ENCODE measurements around the gene FOXP1. TPM values are rescaled to one million over a fixed set of nuclear protein-coding genes. Genes with fewer than 3 reads are reported as not detected.
A peak's percentile ranks its signal among the peaks of the same experiment; 100 is the strongest.

The FOXP1 gene
- total and polyA plus RNA-seq, 2 of the 13 experiments (the other 11 are each of a cell fraction or from before 2014, with no cell fraction given) = 40.4 to 59.0 TPM

DNA sequence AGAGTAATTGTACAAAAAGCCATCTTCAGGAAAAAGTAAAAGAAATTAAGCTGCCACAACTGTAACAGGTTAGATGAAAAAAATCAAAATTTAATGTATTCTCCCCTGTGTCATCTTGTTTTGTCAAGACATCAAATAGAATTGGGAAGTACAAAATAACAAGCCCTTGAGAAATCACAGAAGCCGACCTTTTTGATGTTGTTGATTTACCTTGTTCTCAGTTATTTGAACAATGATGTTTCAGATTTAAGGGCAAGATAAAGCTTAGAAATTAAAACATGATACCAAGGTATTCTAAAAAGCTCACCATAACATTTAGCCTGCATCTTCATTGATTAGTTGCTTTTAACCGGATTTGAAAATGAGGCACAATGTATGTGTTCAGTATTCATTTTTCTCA, 523.0 kb downstream of the FOXP1 start (continued):
- TF ChIP-seq, protein P1, sequence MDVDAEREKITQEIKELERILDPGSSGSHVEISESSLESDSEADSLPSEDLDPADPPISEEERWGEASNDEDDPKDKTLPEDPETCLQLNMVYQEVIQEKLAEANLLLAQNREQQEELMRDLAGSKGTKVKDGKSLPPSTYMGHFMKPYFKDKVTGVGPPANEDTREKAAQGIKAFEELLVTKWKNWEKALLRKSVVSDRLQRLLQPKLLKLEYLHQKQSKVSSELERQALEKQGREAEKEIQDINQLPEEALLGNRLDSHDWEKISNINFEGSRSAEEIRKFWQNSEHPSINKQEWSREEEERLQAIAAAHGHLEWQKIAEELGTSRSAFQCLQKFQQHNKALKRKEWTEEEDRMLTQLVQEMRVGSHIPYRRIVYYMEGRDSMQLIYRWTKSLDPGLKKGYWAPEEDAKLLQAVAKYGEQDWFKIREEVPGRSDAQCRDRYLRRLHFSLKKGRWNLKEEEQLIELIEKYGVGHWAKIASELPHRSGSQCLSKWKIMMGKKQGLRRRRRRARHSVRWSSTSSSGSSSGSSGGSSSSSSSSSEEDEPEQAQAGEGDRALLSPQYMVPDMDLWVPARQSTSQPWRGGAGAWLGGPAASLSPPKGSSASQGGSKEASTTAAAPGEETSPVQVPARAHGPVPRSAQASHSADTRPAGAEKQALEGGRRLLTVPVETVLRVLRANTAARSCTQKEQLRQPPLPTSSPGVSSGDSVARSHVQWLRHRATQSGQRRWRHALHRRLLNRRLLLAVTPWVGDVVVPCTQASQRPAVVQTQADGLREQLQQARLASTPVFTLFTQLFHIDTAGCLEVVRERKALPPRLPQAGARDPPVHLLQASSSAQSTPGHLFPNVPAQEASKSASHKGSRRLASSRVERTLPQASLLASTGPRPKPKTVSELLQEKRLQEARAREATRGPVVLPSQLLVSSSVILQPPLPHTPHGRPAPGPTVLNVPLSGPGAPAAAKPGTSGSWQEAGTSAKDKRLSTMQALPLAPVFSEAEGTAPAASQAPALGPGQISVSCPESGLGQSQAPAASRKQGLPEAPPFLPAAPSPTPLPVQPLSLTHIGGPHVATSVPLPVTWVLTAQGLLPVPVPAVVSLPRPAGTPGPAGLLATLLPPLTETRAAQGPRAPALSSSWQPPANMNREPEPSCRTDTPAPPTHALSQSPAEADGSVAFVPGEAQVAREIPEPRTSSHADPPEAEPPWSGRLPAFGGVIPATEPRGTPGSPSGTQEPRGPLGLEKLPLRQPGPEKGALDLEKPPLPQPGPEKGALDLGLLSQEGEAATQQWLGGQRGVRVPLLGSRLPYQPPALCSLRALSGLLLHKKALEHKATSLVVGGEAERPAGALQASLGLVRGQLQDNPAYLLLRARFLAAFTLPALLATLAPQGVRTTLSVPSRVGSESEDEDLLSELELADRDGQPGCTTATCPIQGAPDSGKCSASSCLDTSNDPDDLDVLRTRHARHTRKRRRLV (CRISPR knock-in tag; IDR thresholded peaks at IDR 0.05) = no peak
- TF ChIP-seq, protein P2, sequence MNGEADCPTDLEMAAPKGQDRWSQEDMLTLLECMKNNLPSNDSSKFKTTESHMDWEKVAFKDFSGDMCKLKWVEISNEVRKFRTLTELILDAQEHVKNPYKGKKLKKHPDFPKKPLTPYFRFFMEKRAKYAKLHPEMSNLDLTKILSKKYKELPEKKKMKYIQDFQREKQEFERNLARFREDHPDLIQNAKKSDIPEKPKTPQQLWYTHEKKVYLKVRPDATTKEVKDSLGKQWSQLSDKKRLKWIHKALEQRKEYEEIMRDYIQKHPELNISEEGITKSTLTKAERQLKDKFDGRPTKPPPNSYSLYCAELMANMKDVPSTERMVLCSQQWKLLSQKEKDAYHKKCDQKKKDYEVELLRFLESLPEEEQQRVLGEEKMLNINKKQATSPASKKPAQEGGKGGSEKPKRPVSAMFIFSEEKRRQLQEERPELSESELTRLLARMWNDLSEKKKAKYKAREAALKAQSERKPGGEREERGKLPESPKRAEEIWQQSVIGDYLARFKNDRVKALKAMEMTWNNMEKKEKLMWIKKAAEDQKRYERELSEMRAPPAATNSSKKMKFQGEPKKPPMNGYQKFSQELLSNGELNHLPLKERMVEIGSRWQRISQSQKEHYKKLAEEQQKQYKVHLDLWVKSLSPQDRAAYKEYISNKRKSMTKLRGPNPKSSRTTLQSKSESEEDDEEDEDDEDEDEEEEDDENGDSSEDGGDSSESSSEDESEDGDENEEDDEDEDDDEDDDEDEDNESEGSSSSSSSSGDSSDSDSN (CRISPR knock-in tag; IDR thresholded peaks at IDR 0.05) = no peak
- TF ChIP-seq, protein P3, sequence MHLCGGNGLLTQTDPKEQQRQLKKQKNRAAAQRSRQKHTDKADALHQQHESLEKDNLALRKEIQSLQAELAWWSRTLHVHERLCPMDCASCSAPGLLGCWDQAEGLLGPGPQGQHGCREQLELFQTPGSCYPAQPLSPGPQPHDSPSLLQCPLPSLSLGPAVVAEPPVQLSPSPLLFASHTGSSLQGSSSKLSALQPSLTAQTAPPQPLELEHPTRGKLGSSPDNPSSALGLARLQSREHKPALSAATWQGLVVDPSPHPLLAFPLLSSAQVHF (CRISPR knock-in tag; IDR thresholded peaks at IDR 0.05) = no peak
- TF ChIP-seq HOXA3 (CRISPR knock-in tag; IDR thresholded peaks at IDR 0.05) = no peak
- no peak for TF ChIP-seq MEIS1 (CRISPR knock-in tag; IDR thresholded peaks at IDR 0.05; ENCODE audit: borderline replicate concordance)
- TF ChIP-seq STAG1 (CRISPR knock-in tag; IDR thresholded peaks at IDR 0.05) = no peak
- TF ChIP-seq, protein P4, sequence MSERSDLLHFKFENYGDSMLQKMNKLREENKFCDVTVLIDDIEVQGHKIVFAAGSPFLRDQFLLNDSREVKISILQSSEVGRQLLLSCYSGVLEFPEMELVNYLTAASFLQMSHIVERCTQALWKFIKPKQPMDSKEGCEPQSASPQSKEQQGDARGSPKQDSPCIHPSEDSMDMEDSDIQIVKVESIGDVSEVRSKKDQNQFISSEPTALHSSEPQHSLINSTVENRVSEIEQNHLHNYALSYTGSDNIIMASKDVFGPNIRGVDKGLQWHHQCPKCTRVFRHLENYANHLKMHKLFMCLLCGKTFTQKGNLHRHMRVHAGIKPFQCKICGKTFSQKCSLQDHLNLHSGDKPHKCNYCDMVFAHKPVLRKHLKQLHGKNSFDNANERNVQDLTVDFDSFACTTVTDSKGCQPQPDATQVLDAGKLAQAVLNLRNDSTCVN (CRISPR knock-in tag; IDR thresholded peaks at IDR 0.05; ENCODE audit: borderline replicate concordance) = no peak
- TF ChIP-seq ZNF496 (CRISPR knock-in tag; IDR thresholded peaks at IDR 0.05; ENCODE audit: insufficient replicate concordance) = no peak
- TF ChIP-seq ZNF614 (CRISPR knock-in tag; IDR thresholded peaks at IDR 0.05; ENCODE audit: borderline replicate concordance) = no peak
- TF ChIP-seq PRMT3 (CRISPR knock-in tag; IDR thresholded peaks at IDR 0.05; ENCODE audit: borderline replicate concordance, low read depth) = no peak
- no peak for TF ChIP-seq ZNF564 (CRISPR knock-in tag; IDR thresholded peaks at IDR 0.05)
- no peak for TF ChIP-seq KLF11 (CRISPR knock-in tag; IDR thresholded peaks at IDR 0.05)
- TF ChIP-seq, protein P5, sequence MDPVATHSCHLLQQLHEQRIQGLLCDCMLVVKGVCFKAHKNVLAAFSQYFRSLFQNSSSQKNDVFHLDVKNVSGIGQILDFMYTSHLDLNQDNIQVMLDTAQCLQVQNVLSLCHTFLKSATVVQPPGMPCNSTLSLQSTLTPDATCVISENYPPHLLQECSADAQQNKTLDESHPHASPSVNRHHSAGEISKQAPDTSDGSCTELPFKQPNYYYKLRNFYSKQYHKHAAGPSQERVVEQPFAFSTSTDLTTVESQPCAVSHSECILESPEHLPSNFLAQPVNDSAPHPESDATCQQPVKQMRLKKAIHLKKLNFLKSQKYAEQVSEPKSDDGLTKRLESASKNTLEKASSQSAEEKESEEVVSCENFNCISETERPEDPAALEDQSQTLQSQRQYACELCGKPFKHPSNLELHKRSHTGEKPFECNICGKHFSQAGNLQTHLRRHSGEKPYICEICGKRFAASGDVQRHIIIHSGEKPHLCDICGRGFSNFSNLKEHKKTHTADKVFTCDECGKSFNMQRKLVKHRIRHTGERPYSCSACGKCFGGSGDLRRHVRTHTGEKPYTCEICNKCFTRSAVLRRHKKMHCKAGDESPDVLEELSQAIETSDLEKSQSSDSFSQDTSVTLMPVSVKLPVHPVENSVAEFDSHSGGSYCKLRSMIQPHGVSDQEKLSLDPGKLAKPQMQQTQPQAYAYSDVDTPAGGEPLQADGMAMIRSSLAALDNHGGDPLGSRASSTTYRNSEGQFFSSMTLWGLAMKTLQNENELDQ (CRISPR knock-in tag; IDR thresholded peaks at IDR 0.05; ENCODE audit: borderline replicate concordance) = no peak
- 0 out of 2 replicates have a peak, but pooled peaks have one; percentile 36 for TF ChIP-seq MED13 (CRISPR knock-in tag; IDR thresholded peaks at IDR 0.05)
- TF ChIP-seq, protein P6, sequence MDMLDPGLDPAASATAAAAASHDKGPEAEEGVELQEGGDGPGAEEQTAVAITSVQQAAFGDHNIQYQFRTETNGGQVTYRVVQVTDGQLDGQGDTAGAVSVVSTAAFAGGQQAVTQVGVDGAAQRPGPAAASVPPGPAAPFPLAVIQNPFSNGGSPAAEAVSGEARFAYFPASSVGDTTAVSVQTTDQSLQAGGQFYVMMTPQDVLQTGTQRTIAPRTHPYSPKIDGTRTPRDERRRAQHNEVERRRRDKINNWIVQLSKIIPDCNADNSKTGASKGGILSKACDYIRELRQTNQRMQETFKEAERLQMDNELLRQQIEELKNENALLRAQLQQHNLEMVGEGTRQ (IDR thresholded peaks at IDR 0.05; ENCODE audit: low read depth, low read length) = no peak
- TF ChIP-seq, protein P6 (CRISPR knock-in tag; IDR thresholded peaks at IDR 0.05; ENCODE audit: borderline replicate concordance) = no peak
